GM19463 (cell line): ENCODE measurements around the gene UBA1.

ENCODE experiments used
- ATAC-seq: cut with Tn5 transposase; IDR thresholded peaks from one replicate; pipeline ENCODE4 v1.9.1; 2021; ENCODE audit warnings: mild to moderate bottlenecking, moderate library complexity; ENCODE audit not compliant: unreplicated experiment

Gene UBA1

GRCh38 chrX:47228550-47229270, 35.1 kb downstream of the UBA1 start:
- ATAC-seq = no peak

DNA sequence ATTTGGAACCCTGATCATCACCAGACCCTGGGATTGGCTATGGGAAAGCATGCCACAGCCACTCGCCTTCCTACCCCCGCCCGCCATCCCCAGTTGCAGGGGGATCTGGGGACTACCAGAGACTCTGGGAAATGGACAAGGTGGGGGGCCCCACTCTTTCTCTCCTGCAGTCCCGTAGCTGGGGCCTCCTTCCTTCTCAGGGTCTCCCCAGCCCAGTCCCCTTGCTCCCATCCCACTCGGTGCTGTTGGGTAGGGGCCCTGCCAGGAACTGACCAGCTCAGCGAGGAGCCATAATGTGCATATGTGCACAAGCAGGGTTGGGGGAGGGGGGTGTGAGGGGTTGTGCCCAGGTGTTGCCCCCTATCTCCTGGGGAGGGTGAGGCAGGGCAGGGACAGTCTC, 35.8 kb downstream of the UBA1 start:
- no peak for ATAC-seq

GRCh38 chrX:47230136-47230868, 36.7 kb downstream of the UBA1 start:
- no peak for ATAC-seq

GRCh38 chrX:47231167-47231566, 37.5 kb downstream of the UBA1 start:
- no peak for ATAC-seq

DNA sequence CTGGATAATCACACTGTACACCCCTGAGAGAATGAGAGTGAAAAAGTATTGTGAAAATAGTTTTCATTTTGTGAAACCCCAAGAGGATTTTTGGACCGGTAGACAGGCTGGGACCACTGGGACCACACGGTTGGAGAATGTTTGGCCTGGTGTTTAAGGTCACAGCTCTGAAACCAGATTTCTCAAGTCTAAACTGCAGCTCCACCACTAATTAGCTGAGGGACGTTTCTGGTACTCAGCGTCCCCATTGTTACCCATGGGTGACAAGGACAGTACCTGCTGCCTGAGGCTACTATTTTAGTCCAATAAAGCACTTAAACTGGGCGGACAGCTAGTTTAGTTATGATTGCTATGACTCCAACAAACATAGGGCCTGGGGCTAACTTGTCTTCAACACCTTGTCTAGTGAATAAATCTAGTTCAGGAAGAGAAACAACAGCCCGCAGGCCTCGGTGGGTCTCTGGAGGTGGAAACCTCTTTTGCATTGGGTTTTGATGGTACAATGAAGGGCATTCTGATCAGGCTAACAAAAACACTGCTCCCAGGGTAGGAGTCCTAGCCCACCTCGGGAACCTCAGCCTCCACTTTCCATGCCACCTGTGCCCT, 38.7 kb downstream of the UBA1 start:
- no peak for ATAC-seq

- peak; percentile 11 for ATAC-seq
Measured at GRCh38 chrX:47232803-47233332, 39.2 kb downstream of the UBA1 start, which contains the start of gene USP11. TSS of gene USP11 (plus strand) at chrX:47233009. CDS start at chrX:47233044, 35 bp downstream.

- peak; percentile 88 for ATAC-seq
Measured at GRCh38 chrX:47233333-47234113, 39.9 kb downstream of the UBA1 start.

- ATAC-seq = no peak
Measured at GRCh38 chrX:47234583-47234982, 41.0 kb downstream of the UBA1 start.

GRCh38 chrX:47235691-47236103, 42.1 kb downstream of the UBA1 start:
- ATAC-seq = no peak

DNA sequence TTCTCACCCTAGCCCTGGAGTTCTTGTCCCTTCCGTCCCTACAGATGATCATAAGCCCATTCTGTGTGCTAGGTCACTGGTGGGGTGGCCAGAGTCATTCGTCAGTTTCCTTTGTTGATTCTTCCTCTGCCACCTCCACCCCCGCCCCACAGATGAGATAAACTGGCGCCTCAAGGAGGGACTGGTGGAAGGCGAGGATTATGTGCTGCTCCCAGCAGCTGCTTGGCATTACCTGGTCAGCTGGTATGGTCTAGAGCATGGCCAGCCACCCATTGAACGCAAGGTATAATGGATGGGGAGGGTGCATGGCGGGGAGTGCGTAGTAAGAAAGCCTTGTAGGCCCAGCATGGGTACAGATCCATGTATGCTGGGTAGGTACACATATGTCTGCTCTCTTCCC, 45.6 kb downstream of the UBA1 start:
- no peak for ATAC-seq

DNA sequence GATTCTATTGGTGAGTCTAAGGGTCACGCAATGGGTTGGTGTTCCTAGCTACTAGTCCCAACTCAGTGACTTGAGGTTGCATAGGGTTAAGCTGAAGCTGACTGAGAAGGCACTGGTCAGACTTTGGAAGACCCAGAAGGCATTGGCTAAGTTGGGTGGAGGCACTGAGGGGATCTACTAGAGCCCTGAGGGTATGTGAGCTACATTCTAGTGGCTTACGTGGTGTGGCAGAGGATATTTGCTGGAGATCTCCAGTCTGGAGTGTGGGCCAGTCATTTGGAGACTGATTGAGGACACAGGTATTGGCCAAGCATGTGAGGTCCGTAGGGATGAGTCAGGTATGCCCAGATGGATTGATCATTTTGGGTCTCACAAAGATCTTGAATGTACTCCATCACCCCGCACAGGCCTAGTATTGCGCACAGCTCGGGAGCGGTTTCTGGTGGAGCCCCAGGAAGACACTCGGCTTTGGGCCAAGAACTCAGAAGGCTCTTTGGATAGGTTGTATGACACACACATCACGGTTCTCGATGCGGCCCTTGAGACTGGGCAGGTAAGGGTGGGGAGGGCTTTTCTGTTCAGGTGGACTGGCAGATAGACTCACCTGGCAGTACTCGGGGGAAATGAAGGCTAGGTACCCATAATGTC, 46.4 kb downstream of the UBA1 start:
- ATAC-seq = no peak

DNA sequence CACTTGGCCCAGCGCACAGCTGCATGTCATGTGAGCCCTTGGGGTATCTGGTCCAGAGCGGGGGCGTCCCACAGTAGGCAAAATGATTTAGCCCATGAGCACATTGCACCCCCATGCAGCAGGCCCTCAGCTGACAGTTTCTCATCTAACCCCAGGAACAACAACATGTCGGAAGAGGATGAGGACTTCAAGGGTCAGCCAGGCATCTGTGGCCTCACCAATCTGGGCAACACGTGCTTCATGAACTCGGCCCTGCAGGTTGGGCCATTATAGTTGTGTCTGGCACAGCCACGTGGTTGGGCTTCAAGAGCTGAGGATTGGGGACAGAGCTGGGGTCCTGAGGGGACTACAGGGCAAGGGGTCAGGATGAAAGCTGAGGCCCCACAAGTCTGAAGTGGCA, 47.0 kb downstream of the UBA1 start:
- ATAC-seq = no peak

GRCh38 chrX:47241201-47242011, 47.8 kb downstream of the UBA1 start:
- no peak for ATAC-seq

- no peak for ATAC-seq
Measured at GRCh38 chrX:47242321-47242720, 48.7 kb downstream of the UBA1 start.

GRCh38 chrX:47243351-47243750, 49.7 kb downstream of the UBA1 start:
- ATAC-seq = no peak

- no peak for ATAC-seq
Measured at GRCh38 chrX:47244676-47245075, 51.0 kb downstream of the UBA1 start.

GRCh38 chrX:47245156-47245555, 51.5 kb downstream of the UBA1 start:
- no peak for ATAC-seq

DNA sequence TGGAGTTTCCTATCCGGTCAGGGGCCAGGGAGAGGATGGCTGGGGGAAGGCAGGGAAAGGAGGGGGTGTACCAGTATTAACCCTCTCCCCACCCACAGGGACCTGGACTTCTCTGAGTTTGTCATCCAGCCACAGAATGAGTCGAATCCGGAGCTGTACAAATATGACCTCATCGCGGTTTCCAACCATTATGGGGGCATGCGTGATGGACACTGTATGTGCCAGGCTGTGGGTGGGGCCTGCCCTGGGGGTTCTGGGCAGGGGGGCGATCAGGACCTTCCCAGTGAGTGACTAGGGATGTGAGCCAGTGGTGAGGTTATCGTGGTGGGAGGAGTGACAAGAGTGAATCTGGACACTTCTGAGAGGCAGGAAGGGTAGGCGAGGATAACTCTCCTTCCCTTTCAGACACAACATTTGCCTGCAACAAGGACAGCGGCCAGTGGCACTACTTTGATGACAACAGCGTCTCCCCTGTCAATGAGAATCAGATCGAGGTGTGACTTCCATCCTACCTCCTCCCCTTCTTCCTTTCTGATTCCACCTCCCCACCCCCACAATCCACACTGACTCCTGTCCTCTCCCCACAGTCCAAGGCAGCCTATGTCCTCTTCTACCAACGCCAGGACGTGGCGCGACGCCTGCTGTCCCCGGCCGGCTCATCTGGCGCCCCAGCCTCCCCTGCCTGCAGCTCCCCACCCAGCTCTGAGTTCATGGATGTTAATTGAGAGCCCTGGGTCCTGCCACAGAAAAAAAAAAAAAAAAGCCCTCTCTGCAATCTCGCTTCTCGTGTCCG, 53.8 kb downstream of the UBA1 start:
- no peak for ATAC-seq

DNA sequence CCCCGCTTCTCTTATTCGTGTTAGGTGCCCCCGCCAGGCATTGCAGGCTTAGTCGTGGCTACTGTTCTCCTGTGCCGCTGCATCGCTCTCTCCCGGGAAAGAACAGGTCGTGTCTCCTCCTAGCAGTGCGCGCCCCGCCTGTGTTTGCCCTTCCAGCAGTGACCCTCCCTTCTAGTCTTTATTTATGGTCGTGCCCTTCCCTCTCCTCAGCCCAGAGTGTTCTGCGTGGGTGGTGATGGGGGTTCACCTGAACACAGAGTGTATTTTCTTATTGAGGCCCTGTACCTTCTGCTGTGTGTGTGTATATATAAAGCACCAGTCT, 54.3 kb downstream of the UBA1 start:
- ATAC-seq = no peak
